OCI-LY1 (cell line): Measurements from ENCODE around the gene MTMR3.

Experiments
- H2AFZ ChIP-seq: fragments of 200-600 bp; sonication (generic), shearing (Covaris generic); 2 replicates; pipeline ENCODE4 v1.6.0; 2014; ENCODE audit warnings: antibody characterized with exemption, mild to moderate bottlenecking, low read length
- H3F3A ChIP-seq: fragments of 200-600 bp; sonication (generic), shearing (Covaris generic); 2 replicates; pipeline ENCODE4 v1.6.0; 2014; ENCODE audit warnings: mild to moderate bottlenecking, antibody characterized with exemption, low read length, moderate library complexity; ENCODE audit not compliant: insufficient read depth
- H3K27ac ChIP-seq: fragments of 200-600 bp; sonication (generic); 2 replicates; pipeline ENCODE4 v1.5.1; 2014; ENCODE audit warnings: low read length, mixed run types, mild to moderate bottlenecking, low read depth; ENCODE audit not compliant: poor library complexity, severe bottlenecking
- H3K27me3 ChIP-seq: fragments of 200-600 bp; sonication (generic); 2 replicates; pipeline ENCODE4 v1.6.0; 2014; ENCODE audit warnings: antibody characterized with exemption, mild to moderate bottlenecking, low read length, moderate library complexity; ENCODE audit not compliant: insufficient read depth
- H3K36me3 ChIP-seq: fragments of 200-600 bp; sonication (generic); 2 replicates; pipeline ENCODE4 v1.6.1; 2014; ENCODE audit warnings: mild to moderate bottlenecking, antibody characterized with exemption, low read length, moderate library complexity, mixed read lengths; ENCODE audit not compliant: insufficient read depth
- H3K4me1 ChIP-seq: fragments of 200-600 bp; sonication (generic); 2 replicates; pipeline ENCODE4 v1.5.1; 2014; ENCODE audit warnings: mild to moderate bottlenecking, low read length, moderate library complexity; ENCODE audit not compliant: insufficient read depth, severe bottlenecking
- H3K4me2 ChIP-seq: fragments of 200-600 bp; sonication (generic), shearing (Covaris generic); 2 replicates; pipeline ENCODE4 v1.6.1; 2014; ENCODE audit warnings: low read length
- H3K4me3 ChIP-seq: fragments of 200-600 bp; sonication (generic); 2 replicates; pipeline ENCODE4 v1.5.1; 2014; ENCODE audit warnings: low read length, low read depth, mild to moderate bottlenecking, mixed read lengths; ENCODE audit not compliant: poor library complexity, severe bottlenecking
- H3K79me2 ChIP-seq: fragments of 200-600 bp; shearing (Covaris generic); 2 replicates; pipeline ENCODE4 v1.6.1; 2016; ENCODE audit warnings: mixed run types, low read length, mixed read lengths; ENCODE audit not compliant: insufficient read depth
- H3K9ac ChIP-seq: fragments of 200-600 bp; sonication (generic), shearing (Covaris generic); 2 replicates; pipeline ENCODE4 v1.6.1; 2014; ENCODE audit warnings: mild to moderate bottlenecking, low read length, mixed read lengths
- H3K9me2 ChIP-seq: fragments of 200-600 bp; sonication (generic), shearing (Covaris generic); 2 replicates; pipeline ENCODE4 v1.6.1; 2014; ENCODE audit warnings: low read depth, mild to moderate bottlenecking, low read length, mixed read lengths
- H3K9me3 ChIP-seq: fragments of 200-600 bp; shearing (Covaris generic); 2 replicates; pipeline ENCODE4 v1.6.1; 2014; ENCODE audit warnings: low read length, mixed read lengths
- H4K20me1 ChIP-seq: fragments of 200-600 bp; sonication (generic), shearing (Covaris generic); 2 replicates; pipeline ENCODE4 v1.6.0; 2016; ENCODE audit warnings: mild to moderate bottlenecking, low read length; ENCODE audit not compliant: insufficient read depth
- EZH2 ChIP-seq: fragments of 200-600 bp; sonication (generic), shearing (Covaris generic); IDR thresholded peaks from 2 replicates; pipeline ENCODE4 v1.8.0; 2017; ENCODE audit warnings: borderline replicate concordance, mixed run types, mild to moderate bottlenecking, antibody characterized with exemption, low read length, moderate library complexity, mixed read lengths
- TF ChIP-seq, protein P1 (sequence below): fragments of 200-600 bp; sonication (generic), shearing (Covaris generic); IDR thresholded peaks from 2 replicates; pipeline ENCODE4 v1.5.1; 2017; ENCODE audit warnings: mild to moderate bottlenecking, antibody characterized with exemption, low read length, moderate library complexity, mixed read lengths

Gene MTMR3

DNA sequence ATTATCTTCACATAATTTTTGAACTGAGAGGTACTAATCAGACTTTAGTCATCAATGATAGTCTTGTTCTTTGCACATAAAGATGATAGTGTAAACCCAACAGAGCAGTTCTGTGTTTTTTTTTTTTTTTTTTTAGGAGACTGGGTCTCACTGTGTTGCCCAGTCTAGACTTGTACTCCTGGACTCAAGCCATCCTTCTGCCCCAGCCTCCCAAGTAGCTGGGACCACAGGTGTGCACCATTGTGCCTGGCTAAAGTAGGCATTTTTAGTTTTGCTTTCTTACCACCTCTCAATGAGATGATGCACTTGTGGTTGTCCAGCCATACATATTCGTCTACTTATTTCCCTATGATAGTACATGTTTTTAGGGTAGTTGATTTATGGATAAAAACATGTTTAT is 50.6 kb downstream of the MTMR3 start:
- Histone ChIP-seq H3F3A (no peaks in the 10 kb centered on the region), H2AFZ (no peak overlapping the region), H3K9me3 (no peaks in the 10 kb centered on the region), H3K27ac (no peak overlapping the region), H3K9ac (no peak overlapping the region), H4K20me1 (0 out of 2 replicates have a peak, but pooled peaks cover 3% of the 10 kb centered on the region), H3K4me2 (no peak overlapping the region), H3K27me3 (no peaks in the 10 kb centered on the region), H3K9me2 (no peaks in the 10 kb centered on the region), H3K4me3 (no peak overlapping the region), H3K4me1 (peaks cover 9% of the 10 kb centered on the region), H3K79me2 (no peaks in the 10 kb centered on the region; the same call in 1 of the 2 replicates), H3K36me3 (no peaks in the 10 kb centered on the region)
- TF ChIP-seq EZH2: no peak
- TF ChIP-seq, protein P1, sequence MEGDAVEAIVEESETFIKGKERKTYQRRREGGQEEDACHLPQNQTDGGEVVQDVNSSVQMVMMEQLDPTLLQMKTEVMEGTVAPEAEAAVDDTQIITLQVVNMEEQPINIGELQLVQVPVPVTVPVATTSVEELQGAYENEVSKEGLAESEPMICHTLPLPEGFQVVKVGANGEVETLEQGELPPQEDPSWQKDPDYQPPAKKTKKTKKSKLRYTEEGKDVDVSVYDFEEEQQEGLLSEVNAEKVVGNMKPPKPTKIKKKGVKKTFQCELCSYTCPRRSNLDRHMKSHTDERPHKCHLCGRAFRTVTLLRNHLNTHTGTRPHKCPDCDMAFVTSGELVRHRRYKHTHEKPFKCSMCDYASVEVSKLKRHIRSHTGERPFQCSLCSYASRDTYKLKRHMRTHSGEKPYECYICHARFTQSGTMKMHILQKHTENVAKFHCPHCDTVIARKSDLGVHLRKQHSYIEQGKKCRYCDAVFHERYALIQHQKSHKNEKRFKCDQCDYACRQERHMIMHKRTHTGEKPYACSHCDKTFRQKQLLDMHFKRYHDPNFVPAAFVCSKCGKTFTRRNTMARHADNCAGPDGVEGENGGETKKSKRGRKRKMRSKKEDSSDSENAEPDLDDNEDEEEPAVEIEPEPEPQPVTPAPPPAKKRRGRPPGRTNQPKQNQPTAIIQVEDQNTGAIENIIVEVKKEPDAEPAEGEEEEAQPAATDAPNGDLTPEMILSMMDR: no peak

DNA sequence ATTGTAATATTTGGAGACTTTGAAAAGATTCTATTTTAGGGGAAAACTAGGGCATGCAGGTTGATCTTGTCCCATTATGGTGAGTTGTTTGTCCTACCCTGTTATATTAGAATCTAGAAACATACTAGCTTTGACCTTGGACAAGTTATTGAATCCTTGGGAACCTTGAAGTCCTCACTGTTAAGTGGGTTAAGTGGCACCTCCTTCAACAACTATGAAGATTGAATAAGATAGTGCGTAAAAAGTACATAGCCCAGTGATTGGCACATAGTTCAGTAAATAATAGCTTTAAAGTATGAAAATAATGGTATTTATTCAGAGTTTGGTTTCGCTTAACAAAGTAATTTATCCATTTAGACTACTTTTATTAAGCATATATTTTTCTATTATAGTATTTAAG is 51.6 kb downstream of the MTMR3 start:
- H3K4me3 ChIP-seq: no peak overlapping the region
- H4K20me1 ChIP-seq: 0 out of 2 replicates have a peak, but pooled peaks cover 3% of the 10 kb centered on the region
- H3K9me3 ChIP-seq: no peaks in the 10 kb centered on the region
- no peaks in the 10 kb centered on the region for H3K9me2 ChIP-seq
- H3K9ac ChIP-seq: no peak overlapping the region
- peaks cover 9% of the 10 kb centered on the region for H3K4me1 ChIP-seq
- H3K4me2 ChIP-seq: no peak overlapping the region
- no peak overlapping the region for H2AFZ ChIP-seq
- H3K36me3 ChIP-seq: no peaks in the 10 kb centered on the region
- TF ChIP-seq EZH2: no peak
- TF ChIP-seq, protein P1: no peak
- no peaks in the 10 kb centered on the region for H3F3A ChIP-seq
- no peaks in the 10 kb centered on the region; the same call in 1 of the 2 replicates for H3K79me2 ChIP-seq
- H3K27ac ChIP-seq: no peak overlapping the region
- no peaks in the 10 kb centered on the region for H3K27me3 ChIP-seq

DNA sequence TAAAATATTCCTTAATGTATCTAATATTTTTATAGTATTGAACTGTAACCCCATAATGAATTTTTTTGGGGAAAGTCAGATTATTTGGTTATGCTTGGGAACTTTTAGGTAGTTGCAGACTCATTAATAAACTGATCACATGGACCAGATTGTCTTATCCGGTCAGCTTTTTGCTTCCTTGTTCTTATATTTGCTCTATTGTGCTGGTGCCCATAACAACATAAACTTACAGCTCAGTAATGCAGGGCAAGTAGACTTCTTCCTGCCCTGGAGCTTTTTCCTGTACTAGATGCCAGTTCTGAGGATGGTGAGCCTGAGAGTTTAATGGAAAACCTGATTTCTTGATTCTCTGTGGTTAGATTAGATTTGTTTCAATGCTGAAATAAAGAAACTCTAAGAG is 53.2 kb downstream of the MTMR3 start:
- Histone ChIP-seq H4K20me1 (0 out of 2 replicates have a peak, but pooled peaks cover 3% of the 10 kb centered on the region), H3K4me3 (no peak overlapping the region), H3K9ac (no peak overlapping the region), H3K4me2 (no peak overlapping the region), H3F3A (no peaks in the 10 kb centered on the region), H3K27me3 (no peaks in the 10 kb centered on the region), H3K9me3 (no peaks in the 10 kb centered on the region), H3K4me1 (peaks cover 9% of the 10 kb centered on the region), H3K36me3 (no peaks in the 10 kb centered on the region), H2AFZ (no peak overlapping the region), H3K27ac (no peak overlapping the region), H3K79me2 (no peaks in the 10 kb centered on the region; the same call in 1 of the 2 replicates), H3K9me2 (no peaks in the 10 kb centered on the region)
- TF ChIP-seq, protein P1: no peak
- no peak for TF ChIP-seq EZH2
